NK-92 treated with Interleukin-12 subunit alpha and Interleukin-12 subunit beta, amount 100 ng/mL, for 24 hours (cell line): ENCODE data around the gene THOC1.

Experiments used
- DNase-seq: peaks from one replicate; lab custom pipeline; 2025; lab: John Stamatoyannopoulos, UW

THOC1 gene

GRCh38 chr18:274313-274712 is 6.5 kb upstream of the THOC1 start:
- no peak for DNase-seq

DNA sequence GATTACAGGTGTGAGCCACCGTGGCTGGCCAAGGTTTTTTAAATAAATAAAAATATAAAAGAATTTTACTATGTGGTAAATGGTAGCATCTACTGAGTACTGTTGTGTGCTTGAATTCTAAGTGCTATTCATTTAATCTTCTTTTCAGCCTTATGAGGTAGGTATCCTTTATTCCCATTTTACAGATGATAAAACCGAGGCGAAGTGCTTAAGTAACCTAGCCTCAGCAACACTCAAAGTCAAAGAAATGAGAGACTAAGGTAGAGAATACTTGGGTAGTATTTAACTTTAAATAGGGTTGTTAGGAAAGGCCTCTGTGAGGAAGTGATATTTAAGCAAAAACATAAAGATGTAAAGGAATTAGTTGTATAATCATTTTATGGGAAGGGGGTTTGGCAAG is 5.7 kb upstream of the THOC1 start:
- no peak for DNase-seq

GRCh38 chr18:272650-273049 is 4.8 kb upstream of the THOC1 start:
- no peak for DNase-seq

DNA sequence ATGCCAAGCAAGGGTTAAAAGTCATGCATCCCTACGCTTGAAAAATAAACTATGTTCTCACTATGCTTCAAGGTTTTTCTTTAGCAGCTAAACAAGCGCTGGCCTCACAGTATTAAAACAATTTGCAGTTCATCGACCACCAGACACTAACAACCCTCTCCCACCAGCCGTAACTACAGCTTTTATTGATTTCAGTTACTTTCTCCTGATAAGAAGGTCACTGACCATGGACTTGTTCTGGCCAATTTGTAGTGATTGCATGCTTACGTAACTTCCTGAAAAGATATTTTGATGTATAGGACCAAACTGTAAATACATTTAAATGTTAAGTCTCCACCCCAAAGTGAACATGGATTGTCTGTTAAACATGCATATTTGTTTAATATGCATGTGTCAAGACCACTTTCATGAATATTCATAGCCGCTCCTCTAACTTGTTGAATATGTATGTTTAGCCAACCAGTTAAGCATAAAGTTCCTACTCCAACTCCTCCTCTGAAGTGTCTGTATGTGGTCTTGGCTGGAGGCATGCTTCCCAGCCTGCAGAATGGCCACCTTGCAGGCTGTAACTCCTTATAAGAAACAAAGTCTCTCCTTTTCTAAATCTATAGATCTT is 1.7 kb upstream of the THOC1 start:
- DNase-seq: no peak

GRCh38 chr18:267380-267687 is 513 bp downstream of the THOC1 start:
- no peak for DNase-seq

- no peak for DNase-seq
These were observed 6.3 kb downstream of the THOC1 start for GRCh38 chr18:261398-262073.

GRCh38 chr18:260547-260946 is 7.3 kb downstream of the THOC1 start:
- no peak for DNase-seq

GRCh38 chr18:255171-255570 is 12.7 kb downstream of the THOC1 start:
- no peak for DNase-seq

DNA sequence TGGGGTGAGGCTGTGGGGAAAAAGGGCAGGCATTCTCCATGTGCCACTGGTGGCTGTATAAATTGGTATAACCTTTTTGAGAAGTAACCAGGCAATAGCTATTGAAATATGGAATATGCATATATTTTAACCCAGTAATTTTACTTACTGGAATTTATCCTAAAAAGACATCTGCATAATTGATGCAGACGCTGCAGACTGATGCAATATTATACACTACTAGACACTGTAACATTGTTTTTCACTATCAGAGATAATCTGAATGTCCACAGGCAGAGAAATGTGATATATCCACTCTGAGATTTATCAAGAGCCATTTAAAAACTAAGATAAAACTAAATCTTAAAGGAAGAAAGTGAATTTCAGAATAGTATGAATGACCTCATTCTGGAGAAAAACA is 14.7 kb downstream of the THOC1 start:
- no peak for DNase-seq

- DNase-seq: no peak
These were observed 16.3 kb downstream of the THOC1 start for GRCh38 chr18:251572-251971.

- no peak for DNase-seq
These were observed 17.2 kb downstream of the THOC1 start for GRCh38 chr18:250685-251084.

DNA sequence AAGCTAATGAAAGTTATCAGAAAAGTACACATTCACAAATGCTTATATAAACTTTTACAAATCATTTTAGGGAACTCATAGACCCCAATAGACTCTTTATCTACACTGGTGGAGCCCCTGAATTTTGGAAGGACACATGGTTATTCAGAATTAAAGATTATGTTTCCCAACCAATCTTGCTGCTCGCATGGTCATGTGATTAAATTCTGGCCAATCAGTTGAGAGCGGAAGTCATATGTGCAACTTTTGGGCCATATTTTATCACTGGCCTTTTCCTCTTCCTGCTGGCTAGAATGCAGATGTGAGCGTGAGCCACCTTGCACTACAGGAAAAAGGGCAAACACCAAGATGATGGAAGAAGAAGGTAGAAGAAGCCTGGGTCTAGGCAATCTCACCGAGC is 19.8 kb downstream of the THOC1 start:
- no peak for DNase-seq

DNA sequence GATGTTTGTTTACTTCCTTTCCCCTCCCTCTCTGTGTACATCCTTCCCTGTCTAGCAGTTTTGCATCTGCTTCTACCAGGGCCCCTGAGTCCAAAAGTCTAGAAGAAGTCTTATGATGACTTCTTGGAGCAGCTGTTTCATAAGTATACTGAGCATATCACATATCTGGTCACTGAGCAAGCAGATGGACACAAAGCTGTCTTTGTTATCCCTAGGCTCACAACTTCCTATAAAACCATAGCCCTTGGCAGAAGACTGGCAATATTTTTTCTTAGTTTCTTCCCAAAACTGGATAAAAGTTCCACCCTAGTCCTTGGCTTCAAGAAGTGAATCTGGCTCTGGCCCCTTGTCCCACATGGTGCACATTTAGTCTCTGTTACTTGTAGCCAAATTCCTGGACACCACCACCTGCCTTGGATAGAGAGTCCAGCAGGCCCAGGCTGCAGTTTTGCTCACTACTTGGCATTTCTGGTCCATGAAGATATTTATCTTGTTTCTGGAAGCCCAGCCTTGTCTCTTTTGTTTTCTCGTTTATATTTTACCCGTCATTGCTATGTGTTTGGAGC is 22.5 kb downstream of the THOC1 start:
- no peak for DNase-seq

DNA sequence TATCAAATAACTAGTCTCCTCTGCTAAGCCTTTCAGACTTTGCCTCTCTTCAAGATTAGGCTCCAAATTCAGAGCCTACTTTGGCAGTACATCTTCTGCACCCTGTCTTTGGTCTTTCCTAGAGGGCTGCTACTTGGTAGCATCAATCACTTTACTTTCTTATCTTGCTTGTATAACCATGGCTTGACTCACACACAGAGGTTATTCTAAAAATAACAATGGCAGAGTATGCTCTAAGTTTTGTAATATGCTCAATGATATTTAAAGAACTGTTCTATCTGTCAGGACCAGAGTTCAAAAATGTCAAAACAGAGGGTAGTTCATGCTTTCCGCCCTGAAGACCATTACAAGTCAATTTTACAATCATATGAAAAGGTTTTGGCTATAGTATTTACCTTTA is 27.7 kb downstream of the THOC1 start:
- no peak for DNase-seq

DNA sequence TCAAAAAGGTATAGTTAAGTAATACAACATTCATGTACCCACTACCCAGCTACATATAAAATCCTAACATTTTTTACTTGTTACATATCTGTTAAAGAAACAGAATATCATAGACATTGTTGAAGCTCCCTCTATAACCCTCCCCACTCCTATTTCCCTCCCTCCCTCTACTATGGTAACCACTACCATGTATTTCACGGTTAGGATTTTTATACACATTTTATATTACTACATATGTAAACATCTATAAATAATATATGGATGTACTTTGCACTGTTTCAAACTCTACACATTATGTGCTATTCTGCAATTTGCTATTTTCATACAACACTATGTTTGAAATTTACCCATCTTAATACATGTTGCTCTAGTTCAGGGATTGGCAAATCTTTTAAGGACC is 36.3 kb downstream of the THOC1 start:
- no peak for DNase-seq

- no peak for DNase-seq
These were observed 39.3 kb downstream of the THOC1 start for GRCh38 chr18:228586-228985.

GRCh38 chr18:227902-228301 is 39.9 kb downstream of the THOC1 start:
- no peak for DNase-seq

- DNase-seq: no peak
These were observed 40.5 kb downstream of the THOC1 start for GRCh38 chr18:227374-227773.

- DNase-seq: no peak
These were observed 42.1 kb downstream of the THOC1 start for GRCh38 chr18:225745-226144.

DNA sequence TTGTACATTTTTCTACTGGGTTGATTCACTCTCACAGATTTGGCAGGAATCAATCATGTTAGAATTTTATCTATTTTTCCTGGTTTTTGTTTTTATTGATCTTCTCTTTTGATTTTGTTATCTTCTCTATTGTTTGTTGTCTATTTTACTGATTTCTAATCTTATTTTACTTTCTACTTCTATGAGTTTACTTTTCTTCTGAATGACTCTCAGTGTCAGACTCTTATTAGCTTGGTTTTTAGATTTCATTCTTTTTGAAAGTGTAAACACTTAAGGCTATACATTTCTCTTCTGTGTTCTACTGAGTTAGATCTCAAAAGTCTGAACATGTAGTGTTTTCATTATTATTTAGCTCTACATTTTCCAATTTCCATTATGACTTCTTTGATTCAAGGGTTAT is 47.1 kb downstream of the THOC1 start:
- DNase-seq: no peak

DNA sequence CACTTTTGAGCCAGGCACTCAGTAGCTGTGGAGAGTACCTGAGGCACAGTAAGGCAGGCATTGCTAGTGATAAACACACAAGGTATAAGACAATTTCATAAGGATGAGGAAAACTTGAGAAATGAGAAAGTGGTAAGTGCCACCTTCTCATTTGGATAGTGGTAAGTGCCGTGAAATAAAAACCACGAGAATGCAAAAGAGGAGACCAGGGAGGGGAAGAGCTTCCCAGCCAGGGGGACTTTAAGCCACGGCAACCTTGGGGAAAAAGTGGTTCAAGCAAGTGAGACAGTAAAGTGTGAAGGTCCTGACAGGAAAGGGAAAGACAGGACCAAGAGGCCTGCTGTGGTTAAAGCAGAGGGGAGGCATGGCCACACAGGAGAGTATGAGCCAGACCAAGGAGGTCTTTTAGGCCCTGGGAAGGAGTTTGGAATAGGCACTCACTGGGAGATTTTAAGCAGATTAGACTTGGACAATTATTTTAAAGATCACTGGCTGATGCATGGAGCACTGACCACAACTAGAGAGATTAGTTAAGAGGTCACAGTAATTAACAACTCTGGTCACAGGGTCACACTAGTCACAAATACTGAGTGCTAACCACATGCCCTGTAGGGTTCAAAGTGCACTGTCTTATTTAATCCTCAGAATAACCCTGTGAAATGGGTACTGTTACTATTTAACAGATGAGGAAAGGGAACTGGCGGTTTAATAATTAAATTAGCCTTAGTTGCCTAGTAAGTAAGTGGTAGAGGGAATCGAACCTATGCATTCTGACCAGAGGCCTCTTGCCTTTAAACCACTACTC is 50.1 kb downstream of the THOC1 start:
- DNase-seq: no peak

DNA sequence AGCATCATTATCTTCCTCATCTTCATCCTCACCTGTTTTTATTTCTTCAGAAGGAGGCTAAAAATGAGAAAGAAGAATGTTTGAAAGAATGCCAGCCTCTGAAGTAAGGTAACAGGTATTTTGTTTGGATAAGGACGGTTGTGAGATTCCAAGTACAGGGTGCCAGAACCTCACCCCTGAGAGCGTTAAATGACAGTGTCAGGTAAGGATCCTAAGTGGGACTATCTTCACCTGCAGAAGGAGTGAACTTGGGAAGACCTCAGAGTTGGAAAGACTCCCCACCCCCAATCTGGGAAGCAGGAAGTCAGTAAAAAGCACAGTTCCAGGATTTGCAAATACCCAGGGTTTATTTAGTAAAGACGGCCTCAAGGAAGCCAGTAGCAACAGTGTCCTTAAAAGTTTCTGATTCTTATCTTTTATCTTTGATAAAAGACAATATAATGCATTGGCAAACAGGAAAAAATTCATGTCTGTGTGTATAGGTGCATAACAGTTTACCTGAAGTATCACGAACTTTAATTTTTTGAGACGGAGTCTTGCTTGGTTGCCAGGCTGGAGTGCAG is 52.3 kb downstream of the THOC1 start:
- no peak for DNase-seq

- DNase-seq: no peak
These were observed 53.9 kb downstream of the THOC1 start for GRCh38 chr18:213966-214365.
